DND-41 (cell line): ENCODE data around the gene SALL1.

Experiments used
- ATAC-seq: fragments of 200-7000 bp; cut with Tn5 transposase; 3 replicates; pipeline ENCODE4 v1.9.1; 2021; ENCODE audit warnings: low read depth; ENCODE audit not compliant: insufficient read depth
- DNase-seq: peaks from one replicate; pipeline ENCODE4 v3.0.0-alpha.2; 2020
- H2AFZ ChIP-seq: 2 replicates; pipeline ENCODE4 v1.6.0; 2012; ENCODE audit warnings: low read depth, low read length
- H3K27ac ChIP-seq: 2 replicates; pipeline ENCODE4 v1.5.1; 2012; ENCODE audit warnings: low read length, inconsistent platforms
- H3K27me3 ChIP-seq: fragments of 200-600 bp; sonication (generic); 2 replicates; pipeline ENCODE4 v1.6.0; 2012; ENCODE audit warnings: low read length, mild to moderate bottlenecking, inconsistent platforms; ENCODE audit not compliant: insufficient read depth, poor library complexity
- H3K36me3 ChIP-seq: 2 replicates; pipeline ENCODE4 v1.5.1; 2012; ENCODE audit warnings: low read length, inconsistent platforms; ENCODE audit not compliant: insufficient read depth
- H3K4me1 ChIP-seq: 2 replicates; pipeline ENCODE4 v1.5.1; 2012; ENCODE audit warnings: mild to moderate bottlenecking, low read length; ENCODE audit not compliant: insufficient read depth
- H3K4me2 ChIP-seq: 2 replicates; pipeline ENCODE4 v1.6.0; 2012; ENCODE audit warnings: mild to moderate bottlenecking, moderate library complexity, low read length, inconsistent platforms; ENCODE audit not compliant: insufficient read depth
- H3K4me3 ChIP-seq, 2 experiments: fragments of 200-600 bp in 1 of 2; shearing (Covaris generic) in 1 of 2; 2 replicates each; pipeline ENCODE4 v1.5.1; 2012 to 2016; ENCODE audit warnings: inconsistent platforms in 2 of 2, low read length in 2 of 2, mild to moderate bottlenecking in 2 of 2, low read depth in 1 of 2, moderate library complexity in 1 of 2
- H3K79me2 ChIP-seq: 2 replicates; pipeline ENCODE4 v1.6.0; 2012; ENCODE audit warnings: low read length, inconsistent platforms; ENCODE audit not compliant: insufficient read depth
- H3K9ac ChIP-seq: 2 replicates; pipeline ENCODE4 v1.6.0; 2012; ENCODE audit warnings: low read depth, mild to moderate bottlenecking, inconsistent platforms, low read length, moderate library complexity
- H3K9me3 ChIP-seq: 2 replicates; pipeline ENCODE4 v1.5.1; 2012; ENCODE audit warnings: low read length, moderate library complexity, mild to moderate bottlenecking, inconsistent platforms; ENCODE audit not compliant: insufficient read depth, severe bottlenecking
- H4K20me1 ChIP-seq: 2 replicates; pipeline ENCODE4 v1.6.0; 2012; ENCODE audit warnings: low read length; ENCODE audit not compliant: insufficient read depth
- CTCF ChIP-seq: IDR thresholded peaks from 2 replicates; pipeline ENCODE4 v1.5.1; 2012; ENCODE audit warnings: borderline replicate concordance, low read length, moderate library complexity, mild to moderate bottlenecking; ENCODE audit not compliant: poor library complexity, severe bottlenecking; ENCODE audit errors: extremely low read depth
- EZH2 ChIP-seq: IDR thresholded peaks from 3 replicates; pipeline ENCODE4 v1.6.1; 2012; ENCODE audit warnings: borderline replicate concordance, low read depth, mild to moderate bottlenecking, moderate library complexity, low read length, inconsistent platforms; ENCODE audit not compliant: severe bottlenecking

The SALL1 gene

GRCh38 chr16:51164574-51164973 is 13.5 kb upstream of the SALL1 start:
- ATAC-seq: no peak
- Histone ChIP-seq H3K4me3 (no peak overlapping the region), H3K9me3 (no peaks in the 10 kb centered on the region), H2AFZ (no peak overlapping the region), H3K79me2 (no peaks in the 10 kb centered on the region), H3K27ac (no peak overlapping the region), H3K9ac (no peak overlapping the region), H3K4me2 (no peak overlapping the region), H4K20me1 (no peaks in the 10 kb centered on the region), H3K36me3 (no peaks in the 10 kb centered on the region), H3K4me1 (peaks cover 4% of the 10 kb centered on the region; the same call in 1 of the 2 replicates), H3K27me3 (no peaks in the 10 kb centered on the region)
- DNase-seq: no peak
- TF ChIP-seq EZH2 (no peak), CTCF (no peak)

- no peak for ATAC-seq
- no peak for DNase-seq
- no peak overlapping the region for H3K27ac ChIP-seq
- no peak overlapping the region for H3K4me3 ChIP-seq
- no peak overlapping the region for H3K9ac ChIP-seq
- no peak overlapping the region for H3K4me2 ChIP-seq
- no peaks in the 10 kb centered on the region for H3K79me2 ChIP-seq
- TF ChIP-seq CTCF (no peak), EZH2 (no peak)
- H3K4me1 ChIP-seq: peaks cover 4% of the 10 kb centered on the region; the same call in 1 of the 2 replicates
- no peaks in the 10 kb centered on the region for H4K20me1 ChIP-seq
- H3K36me3 ChIP-seq: no peaks in the 10 kb centered on the region
- no peaks in the 10 kb centered on the region for H3K9me3 ChIP-seq
- no peaks in the 10 kb centered on the region for H3K27me3 ChIP-seq
- H2AFZ ChIP-seq: no peak overlapping the region
These were observed 13.0 kb upstream of the SALL1 start for GRCh38 chr16:51163894-51164566.

GRCh38 chr16:51163366-51163765 is 12.3 kb upstream of the SALL1 start:
- Histone ChIP-seq H3K36me3 (no peaks in the 10 kb centered on the region), H3K4me1 (peaks cover 4% of the 10 kb centered on the region; the same call in 1 of the 2 replicates), H3K79me2 (no peaks in the 10 kb centered on the region), H3K9me3 (no peaks in the 10 kb centered on the region), H3K9ac (no peak overlapping the region), H3K27me3 (no peaks in the 10 kb centered on the region), H3K27ac (no peak overlapping the region), H3K4me2 (no peak overlapping the region), H3K4me3 (no peak overlapping the region), H4K20me1 (no peaks in the 10 kb centered on the region), H2AFZ (no peak overlapping the region)
- no peak for ATAC-seq
- no peak for DNase-seq
- TF ChIP-seq CTCF: no peak
- TF ChIP-seq EZH2: no peak
